Bronchial epithelial cell (primary cell): ENCODE data around the gene SPINK8. TPM values are rescaled to one million over a fixed set of nuclear protein-coding genes. Genes with fewer than 3 reads are reported as not detected.

Source experiments
- DNase-seq: peaks from one replicate; pipeline ENCODE4 v3.0.0-alpha.2; 2010; ENCODE audit warnings: low read depth
- FAIRE-seq: peaks from 2 replicates; lab custom pipeline; 2011; peaks lifted over from hg19 to GRCh38; lab: Jason Lieb, UNC
- H3K27me3 ChIP-seq: 2 replicates; pipeline ENCODE4 v1.5.1; 2011; ENCODE audit warnings: low read length; ENCODE audit not compliant: control insufficient read depth, insufficient read depth
- H3K36me3 ChIP-seq: 2 replicates; pipeline ENCODE4 v1.5.1; 2011; ENCODE audit warnings: low read length; ENCODE audit not compliant: control insufficient read depth, insufficient read depth
- H3K4me3 ChIP-seq: 2 replicates; pipeline ENCODE4 v1.5.1; 2011; ENCODE audit warnings: mild to moderate bottlenecking, low read depth, low read length, control low read depth
- CTCF ChIP-seq: IDR thresholded peaks from 2 replicates; pipeline ENCODE4 v1.5.1; 2011; ENCODE audit warnings: mild to moderate bottlenecking, moderate library complexity, low read length, control low read depth, inconsistent platforms; ENCODE audit not compliant: insufficient read depth, severe bottlenecking
- total RNA-seq: library from RNA; depleted of rRNA; stranded (reverse); fragments of >200 nt; gene quantifications from 2 replicates; pipeline ENCODE4 v1.2.1, GENCODE V29; 2014

SPINK8 gene
- total RNA-seq, 1 donor from 2014 or later, result not detected

GRCh38 chr3:48301020-48301799 is 32.3 kb downstream of the SPINK8 start, which contains the start of gene NME6:
Gene NME6 (minus strand): TSS chr3:48301367.
- Histone ChIP-seq H3K4me3 (peak within 1 kb of the TSS; percentile 92), H3K27me3 (no peaks in the 10 kb centered on the region), H3K36me3 (peaks cover 11% of the 10 kb centered on the region)
- peak; percentile 76 for DNase-seq
- TF ChIP-seq CTCF, result no peak
- FAIRE-seq, result no peak

DNA sequence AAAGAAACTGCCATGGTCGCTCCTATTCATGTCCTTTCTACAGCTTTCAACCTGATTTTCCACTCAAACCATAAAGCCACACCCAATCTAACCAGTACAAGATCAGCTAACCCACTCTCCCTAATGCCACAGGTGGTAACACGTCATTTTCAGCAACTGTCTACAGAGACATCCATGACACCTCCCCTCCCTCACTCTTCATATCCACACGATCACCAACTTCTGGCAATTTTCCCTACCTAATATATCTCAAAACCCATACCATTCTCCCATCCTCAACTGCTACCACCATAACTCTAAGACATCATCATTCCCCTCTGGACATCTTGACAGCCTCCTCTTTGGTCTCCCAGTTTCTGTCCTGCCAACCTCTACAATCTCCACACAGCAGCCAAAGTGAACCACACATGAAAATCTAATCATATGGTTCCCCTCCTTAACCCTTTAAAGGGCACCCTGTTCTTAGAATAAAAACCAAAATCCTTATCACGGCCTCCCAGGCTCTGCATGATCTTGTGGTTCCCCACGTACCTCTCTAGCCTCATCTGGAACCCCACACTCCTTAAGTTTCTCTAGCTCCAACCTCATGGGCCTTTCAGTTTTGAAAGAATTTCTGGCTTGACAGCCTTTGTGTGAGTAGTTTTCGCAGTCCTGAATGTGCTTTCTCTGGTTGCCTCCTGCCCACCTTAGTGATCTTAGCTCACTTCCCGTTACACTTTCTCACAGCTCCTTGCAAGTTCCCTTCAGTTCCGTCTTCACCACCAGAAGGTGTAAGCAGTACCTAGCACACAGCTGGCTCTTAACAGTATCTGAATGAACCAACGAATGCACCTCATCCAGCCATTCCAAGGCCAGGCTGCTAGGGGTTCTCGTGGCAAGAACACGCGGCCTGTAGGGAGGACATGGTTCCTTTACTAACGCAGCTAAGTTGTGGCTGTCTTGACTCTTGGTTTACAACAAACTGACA is 33.4 kb downstream of the SPINK8 start:
- peak; percentile 43 for FAIRE-seq
- H3K27me3 ChIP-seq, result no peaks in the 10 kb centered on the region
- H3K4me3 ChIP-seq, result peak overlapping the region; percentile 92
- H3K36me3 ChIP-seq, result peaks cover 12% of the 10 kb centered on the region
- no peak for TF ChIP-seq CTCF
- no peak for DNase-seq

DNA sequence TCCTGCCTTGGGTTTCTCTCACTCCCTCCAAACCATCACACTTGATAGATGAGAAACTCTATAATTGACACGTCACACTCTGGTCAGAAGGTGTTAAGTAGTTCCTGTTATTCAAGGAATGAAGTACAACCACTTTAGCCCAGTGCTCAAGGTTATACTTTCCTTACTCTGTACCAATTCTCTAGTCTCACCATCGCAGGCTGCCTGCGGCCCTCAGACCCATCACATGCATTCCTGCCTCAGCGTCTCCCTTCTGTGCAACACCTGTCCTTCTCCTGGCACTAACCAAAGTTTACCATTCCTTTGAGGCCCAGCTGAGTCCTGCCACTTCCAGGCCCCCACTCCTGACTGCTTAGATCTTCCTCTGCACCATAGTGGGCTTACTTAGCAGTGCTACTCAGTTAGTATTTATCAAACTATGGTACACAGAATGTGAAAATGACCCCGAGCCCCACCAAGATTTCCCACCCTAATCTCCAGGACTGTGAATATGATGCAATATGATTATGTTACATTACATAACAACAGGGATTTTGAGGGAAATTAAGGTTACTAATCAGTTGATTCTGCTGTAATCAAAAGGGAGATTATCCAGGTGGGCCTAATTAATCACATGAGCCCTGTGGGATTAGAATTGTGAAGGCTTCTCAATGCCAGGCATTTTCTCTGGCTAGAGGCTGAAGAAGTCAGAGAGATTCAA is 36.2 kb downstream of the SPINK8 start:
- H3K36me3 ChIP-seq, result peaks cover 21% of the 10 kb centered on the region
- FAIRE-seq (no peak), DNase-seq (no peak)
- no peak overlapping the region for H3K4me3 ChIP-seq
- no peak for TF ChIP-seq CTCF
- no peaks in the 10 kb centered on the region for H3K27me3 ChIP-seq

GRCh38 chr3:48296699-48297098 is 36.8 kb downstream of the SPINK8 start:
- Histone ChIP-seq H3K27me3 (no peaks in the 10 kb centered on the region), H3K4me3 (no peak overlapping the region), H3K36me3 (peaks cover 21% of the 10 kb centered on the region)
- DNase-seq, result no peak
- FAIRE-seq, result no peak
- TF ChIP-seq CTCF, result no peak

- DNase-seq, result no peak
These were observed 38.7 kb downstream of the SPINK8 start for GRCh38 chr3:48294611-48295263.

More at GRCh38 chr3:48294611-48295263, 38.7 kb downstream of the SPINK8 start:
- peaks cover 21% of the 10 kb centered on the region for H3K36me3 ChIP-seq
- FAIRE-seq, result no peak
- H3K27me3 ChIP-seq, result no peaks in the 10 kb centered on the region
- no peak for TF ChIP-seq CTCF
- H3K4me3 ChIP-seq, result no peak overlapping the region
